NT2/D1 (cell line): ENCODE results near the gene FGF19.
A peak's percentile ranks its signal among the peaks of the same experiment; 100 is the strongest.

ENCODE experiments used
- DNase-seq: peaks from one replicate; pipeline ENCODE4 v3.0.0-alpha.2; 2011; ENCODE audit warnings: low read depth, low spot score
- H3K27me3 ChIP-seq: 2 replicates; pipeline ENCODE4 v1.6.0; 2011; ENCODE audit warnings: mild to moderate bottlenecking; ENCODE audit not compliant: insufficient read length, insufficient read depth
- H3K36me3 ChIP-seq: 2 replicates; pipeline ENCODE4 v1.6.1; 2011; ENCODE audit warnings: mild to moderate bottlenecking, low read length, mixed read lengths; ENCODE audit not compliant: insufficient read depth, insufficient read length
- H3K4me1 ChIP-seq: 2 replicates; pipeline ENCODE4 v1.5.1; 2011; ENCODE audit not compliant: insufficient read depth, insufficient read length
- H3K4me3 ChIP-seq: 2 replicates; pipeline ENCODE4 v1.5.1; 2011; ENCODE audit warnings: low read depth; ENCODE audit not compliant: insufficient read length
- H3K9ac ChIP-seq: 2 replicates; pipeline ENCODE4 v1.6.0; 2011; ENCODE audit warnings: low read depth; ENCODE audit not compliant: insufficient read length
- H3K9me3 ChIP-seq: 2 replicates; pipeline ENCODE4 v1.5.1; 2011; ENCODE audit warnings: mild to moderate bottlenecking, low read length; ENCODE audit not compliant: insufficient read depth
- SUZ12 ChIP-seq: IDR thresholded peaks from 2 replicates; pipeline ENCODE4 v1.6.1; 2011; ENCODE audit not compliant: insufficient read length, insufficient read depth; ENCODE audit errors: extremely low read depth
- YY1 ChIP-seq: IDR thresholded peaks from 2 replicates; pipeline ENCODE4 v1.6.1; 2011; ENCODE audit not compliant: insufficient read length, insufficient read depth
- ZNF274 ChIP-seq: IDR thresholded peaks from 2 replicates; pipeline ENCODE4 v1.6.1; 2011; ENCODE audit warnings: mild to moderate bottlenecking, low read depth, low read length

FGF19 gene

DNA sequence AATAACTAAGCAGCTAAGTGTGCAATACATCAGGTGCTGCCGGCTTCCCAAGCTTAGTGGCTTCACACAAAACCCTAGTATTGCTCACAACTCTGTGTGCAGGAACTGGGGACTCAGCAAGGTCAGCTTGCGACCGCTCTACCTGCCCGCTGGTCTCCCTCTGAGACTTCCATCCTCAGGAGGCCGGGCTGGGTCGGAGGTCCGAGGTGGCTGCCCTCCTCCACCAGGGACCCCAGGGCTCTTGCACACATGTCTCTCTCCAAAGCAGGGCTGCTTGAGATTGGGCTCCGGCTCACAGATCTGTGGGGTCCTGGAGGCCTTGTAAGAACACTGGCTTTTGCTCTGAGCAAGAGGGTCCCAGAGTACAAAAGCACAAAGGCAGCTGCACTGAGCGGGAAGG is 25.4 kb upstream of the FGF19 start:
- Histone ChIP-seq H3K27me3 (peaks cover 3% of the 10 kb centered on the region), H3K36me3 (no peaks in the 10 kb centered on the region), H3K4me1 (peaks cover 5% of the 10 kb centered on the region), H3K4me3 (no peak overlapping the region), H3K9me3 (peaks cover 6% of the 10 kb centered on the region; the same call in 1 of the 2 replicates), H3K9ac (no peak overlapping the region)
- TF ChIP-seq YY1 (no peak), SUZ12 (no peak), ZNF274 (no peak)
- DNase-seq, result no peak

DNA sequence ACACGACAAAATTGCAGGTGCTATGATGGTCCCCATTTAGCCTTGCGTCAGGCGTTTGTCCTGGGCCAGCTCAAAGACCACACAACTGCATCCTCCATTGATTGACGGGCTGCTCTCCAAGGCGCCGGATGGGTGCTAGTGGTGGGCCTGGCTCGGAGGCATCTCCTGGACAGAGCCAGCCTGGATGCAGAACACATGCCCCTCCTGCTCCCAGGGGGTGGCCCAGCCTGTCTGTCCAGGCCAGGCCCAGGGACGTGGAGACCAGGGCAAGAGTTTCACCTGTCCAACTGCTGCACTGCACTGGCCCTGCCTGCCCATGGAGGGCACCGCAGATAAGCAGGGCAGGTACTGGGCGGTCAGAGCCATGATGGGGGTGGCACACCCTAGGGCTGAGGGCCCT is 23.4 kb upstream of the FGF19 start:
- peaks cover 5% of the 10 kb centered on the region for H3K4me1 ChIP-seq
- no peak overlapping the region for H3K4me3 ChIP-seq
- TF ChIP-seq YY1 (no peak), SUZ12 (no peak), ZNF274 (no peak)
- DNase-seq, result no peak
- H3K27me3 ChIP-seq, result peaks cover 3% of the 10 kb centered on the region
- no peaks in the 10 kb centered on the region for H3K36me3 ChIP-seq
- no peaks in the 10 kb centered on the region for H3K9me3 ChIP-seq
- no peak overlapping the region for H3K9ac ChIP-seq

DNA sequence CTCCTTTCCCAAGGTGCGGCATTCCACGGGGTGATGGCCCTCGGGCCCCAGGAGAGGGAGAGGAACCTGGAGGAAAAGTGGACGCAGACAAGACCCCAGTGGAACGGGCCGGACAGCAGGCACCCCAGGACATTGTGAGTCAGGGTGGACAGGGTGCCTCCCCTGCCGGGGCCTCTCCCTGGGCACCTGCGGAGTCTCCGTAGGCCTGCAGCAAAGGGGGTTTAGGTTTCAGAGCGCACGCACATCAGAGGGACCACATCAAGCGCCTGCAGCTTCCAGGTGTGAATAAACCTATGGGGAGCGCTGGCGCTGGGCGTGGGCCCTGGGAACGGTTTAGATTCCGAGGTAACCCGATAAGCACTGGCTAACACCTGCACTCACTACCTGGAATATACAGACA is 22.7 kb upstream of the FGF19 start:
- no peaks in the 10 kb centered on the region for H3K9me3 ChIP-seq
- H3K4me1 ChIP-seq, result peaks cover 5% of the 10 kb centered on the region
- no peak for DNase-seq
- H3K36me3 ChIP-seq, result no peaks in the 10 kb centered on the region
- H3K4me3 ChIP-seq, result no peak overlapping the region
- H3K9ac ChIP-seq, result no peak overlapping the region
- TF ChIP-seq SUZ12, result no peak
- TF ChIP-seq YY1, result no peak
- TF ChIP-seq ZNF274, result no peak
- peaks cover 3% of the 10 kb centered on the region for H3K27me3 ChIP-seq

DNA sequence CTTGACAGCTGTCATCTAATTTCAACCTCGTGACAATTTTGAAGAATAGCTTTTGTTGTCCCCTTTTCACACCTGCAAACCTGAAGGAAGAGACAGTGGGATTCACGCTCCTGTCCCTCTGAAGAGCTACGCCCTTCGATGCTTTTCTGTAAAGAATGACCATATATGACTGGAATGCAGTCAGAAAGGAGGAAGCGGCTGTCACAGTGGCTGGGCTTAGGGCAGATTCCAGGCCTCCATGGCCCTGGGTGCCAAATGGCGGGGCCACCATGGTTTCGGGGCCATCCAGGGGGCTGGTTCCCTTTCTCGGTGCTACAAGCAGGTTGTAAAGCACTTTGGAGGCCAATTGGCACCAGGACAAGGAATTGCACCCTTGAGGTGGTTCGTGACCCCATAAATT is 22.2 kb upstream of the FGF19 start:
- TF ChIP-seq SUZ12 (no peak), YY1 (no peak), ZNF274 (no peak)
- H3K9ac ChIP-seq, result no peak overlapping the region
- H3K27me3 ChIP-seq, result peaks cover 3% of the 10 kb centered on the region
- H3K36me3 ChIP-seq, result no peaks in the 10 kb centered on the region
- peaks cover 5% of the 10 kb centered on the region for H3K4me1 ChIP-seq
- no peak overlapping the region for H3K4me3 ChIP-seq
- no peak for DNase-seq
- H3K9me3 ChIP-seq, result no peaks in the 10 kb centered on the region

DNA sequence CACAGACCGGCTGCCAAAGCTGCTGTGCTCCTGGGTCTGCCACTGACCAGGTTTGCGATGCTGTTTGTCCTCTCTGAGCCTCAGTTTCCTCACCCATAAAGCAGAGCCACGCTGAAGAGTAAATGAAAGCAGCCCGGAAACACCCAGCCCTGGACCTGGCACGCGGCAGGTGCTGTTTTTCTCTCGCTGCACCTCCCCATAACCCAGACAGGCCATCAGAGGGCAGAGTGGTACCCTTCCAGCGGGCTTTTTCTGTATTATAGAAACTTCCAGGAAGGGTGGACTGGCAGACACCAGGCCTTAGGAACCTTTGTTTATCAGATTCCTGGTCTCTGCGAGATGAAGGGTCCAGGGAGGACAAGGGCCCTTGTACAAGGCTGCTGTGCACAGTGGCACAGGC is 17.9 kb upstream of the FGF19 start:
- peaks cover 21% of the 10 kb centered on the region for H3K27me3 ChIP-seq
- no peak for TF ChIP-seq YY1
- no peak for TF ChIP-seq ZNF274
- no peak for TF ChIP-seq SUZ12
- no peak overlapping the region for H3K9ac ChIP-seq
- peaks cover 9% of the 10 kb centered on the region for H3K4me1 ChIP-seq
- H3K9me3 ChIP-seq, result no peaks in the 10 kb centered on the region
- H3K4me3 ChIP-seq, result no peak overlapping the region
- H3K36me3 ChIP-seq, result no peaks in the 10 kb centered on the region
- no peak for DNase-seq

DNA sequence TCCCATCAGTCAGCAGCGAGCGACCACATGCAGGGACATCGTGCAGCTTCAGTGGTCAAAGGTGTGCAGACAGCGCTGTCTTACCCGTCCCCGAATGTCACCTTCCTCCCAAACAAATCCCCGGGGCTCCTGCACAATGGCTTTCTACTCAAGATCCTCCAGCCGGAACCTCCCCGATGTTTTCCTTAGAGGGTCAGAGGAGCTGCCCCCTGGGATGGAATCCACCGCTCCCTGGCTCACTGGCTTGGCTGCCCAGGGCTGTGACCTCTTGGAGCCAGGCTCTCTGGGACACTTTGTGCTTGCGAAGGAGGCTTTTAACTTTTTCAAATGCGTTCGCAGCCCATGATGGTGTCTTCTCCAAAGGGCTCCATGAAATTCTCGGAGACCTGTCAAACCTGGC is 17.3 kb upstream of the FGF19 start:
- no peak for DNase-seq
- TF ChIP-seq SUZ12, result no peak
- TF ChIP-seq ZNF274, result no peak
- no peak for TF ChIP-seq YY1
- Histone ChIP-seq H3K36me3 (no peaks in the 10 kb centered on the region), H3K4me1 (peaks cover 5% of the 10 kb centered on the region), H3K9me3 (no peaks in the 10 kb centered on the region), H3K9ac (no peak overlapping the region), H3K4me3 (no peak overlapping the region), H3K27me3 (peaks cover 21% of the 10 kb centered on the region)

DNA sequence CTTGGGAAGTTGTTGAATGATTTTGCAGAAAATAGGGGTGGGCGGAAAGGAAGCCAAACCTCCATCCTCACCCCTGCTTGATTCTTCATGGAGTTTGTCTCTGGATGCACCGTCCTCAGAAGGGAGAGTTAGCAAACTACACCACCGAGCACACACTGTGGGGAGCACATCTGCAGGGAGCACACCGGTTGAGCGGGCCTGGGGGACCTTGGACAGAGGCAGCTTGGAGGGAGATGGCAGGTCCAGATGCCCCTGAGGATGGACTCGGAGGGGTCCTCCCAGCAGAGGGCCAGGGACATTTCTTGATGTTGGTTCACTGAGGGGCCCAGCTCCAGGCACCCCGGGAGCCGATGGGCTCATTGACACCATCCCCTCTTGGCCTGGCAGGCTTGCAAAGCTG is 15.1 kb upstream of the FGF19 start:
- DNase-seq, result no peak
- H3K27me3 ChIP-seq, result peaks cover 21% of the 10 kb centered on the region

DNA sequence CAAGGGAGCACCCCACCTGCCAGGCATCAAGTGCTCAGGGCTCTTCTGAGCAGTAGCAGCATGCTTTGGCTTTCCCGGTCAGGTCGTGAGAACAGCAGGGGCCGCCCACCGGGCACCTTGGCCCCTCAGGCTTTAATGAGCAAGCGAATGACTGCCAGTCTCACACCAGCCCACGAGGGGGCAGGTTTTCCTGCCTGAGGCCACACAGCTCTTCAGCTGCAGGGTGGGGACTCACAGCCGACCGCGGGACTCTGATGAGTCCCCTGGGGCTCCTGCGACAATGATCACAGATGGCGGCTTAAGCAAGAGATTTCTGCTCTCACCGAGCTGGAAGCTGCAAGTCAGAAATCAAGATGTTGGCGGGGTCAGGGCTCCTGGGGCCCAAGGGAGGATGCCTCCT is 14.3 kb upstream of the FGF19 start:
- H3K4me1 ChIP-seq, result peaks cover 4% of the 10 kb centered on the region
- H3K27me3 ChIP-seq, result peaks cover 21% of the 10 kb centered on the region
- H3K9me3 ChIP-seq, result no peaks in the 10 kb centered on the region
- no peak for TF ChIP-seq YY1
- TF ChIP-seq ZNF274, result no peak
- no peak for TF ChIP-seq SUZ12
- no peaks in the 10 kb centered on the region for H3K36me3 ChIP-seq
- peak; percentile 80 for DNase-seq
- H3K9ac ChIP-seq, result peak overlapping the region; percentile 44
- no peak overlapping the region for H3K4me3 ChIP-seq

More for the DNA sequence above, 15.1 kb upstream of the FGF19 start:
- Histone ChIP-seq H3K4me3 (no peak overlapping the region), H3K9me3 (no peaks in the 10 kb centered on the region), H3K36me3 (no peaks in the 10 kb centered on the region), H3K9ac (peak overlapping the region; percentile 44), H3K4me1 (peaks cover 4% of the 10 kb centered on the region)
- no peak for TF ChIP-seq SUZ12
- no peak for TF ChIP-seq YY1
- no peak for TF ChIP-seq ZNF274
